Umbilical cord (tissue), 2 donors: ENCODE measurements around the gene AHRR. TPM values are rescaled to one million over a fixed set of nuclear protein-coding genes. Genes with fewer than 3 reads are reported as not detected.

Experiments
- DNase-seq: peaks from one replicate; pipeline ENCODE4 v3.0.0-alpha.2; 2015; ENCODE audit warnings: low spot score
- total RNA-seq: library from RNA; depleted of rRNA; stranded (reverse); fragments of >200 nt; gene quantifications from one replicate; pipeline ENCODE4 v1.2.3, GENCODE V29; 2014; ENCODE audit warnings: low replicate concordance; ENCODE audit not compliant: insufficient read depth

The AHRR gene
- total RNA-seq, 1 donor from 2014 or later: 18.3 TPM

GRCh38 chr5:410911-411517, 89.5 kb downstream of the AHRR start:
- no peak for DNase-seq

GRCh38 chr5:411728-412127, 90.2 kb downstream of the AHRR start:
- DNase-seq: no peak

- DNase-seq: peak; percentile 93
Observed at GRCh38 chr5:414991-415927, 93.7 kb downstream of the AHRR start.

- DNase-seq: no peak
Observed at GRCh38 chr5:415928-416635, 94.6 kb downstream of the AHRR start.

GRCh38 chr5:416636-416960, 95.1 kb downstream of the AHRR start:
- no peak for DNase-seq

GRCh38 chr5:417301-418161, 96.0 kb downstream of the AHRR start:
- DNase-seq: no peak

- no peak for DNase-seq
Observed at GRCh38 chr5:418162-419121, 96.9 kb downstream of the AHRR start.

- DNase-seq: no peak
Observed at GRCh38 chr5:419970-420369, 98.5 kb downstream of the AHRR start.

GRCh38 chr5:420632-421286, 99.2 kb downstream of the AHRR start:
- no peak for DNase-seq

GRCh38 chr5:421287-421880, 99.9 kb downstream of the AHRR start:
- no peak for DNase-seq

GRCh38 chr5:421901-422300, 100.4 kb downstream of the AHRR start:
- DNase-seq: no peak

- no peak for DNase-seq
Observed at GRCh38 chr5:422323-423232, 101.1 kb downstream of the AHRR start.

GRCh38 chr5:423233-423565, 101.7 kb downstream of the AHRR start:
- no peak for DNase-seq

GRCh38 chr5:423626-424261, 102.2 kb downstream of the AHRR start:
- no peak for DNase-seq

- DNase-seq: no peak
Observed at GRCh38 chr5:424301-425110, 103.0 kb downstream of the AHRR start.

GRCh38 chr5:425714-426113, 104.2 kb downstream of the AHRR start:
- peak; percentile 46 for DNase-seq

- no peak for DNase-seq
Observed at GRCh38 chr5:426392-426976, 105.0 kb downstream of the AHRR start.
